Measurements from ENCODE around the gene ROBO3. TPM values are rescaled to one million over a fixed set of nuclear protein-coding genes. Genes with fewer than 3 reads are reported as not detected.

Gene ROBO3
- polyA plus RNA-seq, 3 donors, result 13.5 to 17.4 (median 16.1) TPM

DNA sequence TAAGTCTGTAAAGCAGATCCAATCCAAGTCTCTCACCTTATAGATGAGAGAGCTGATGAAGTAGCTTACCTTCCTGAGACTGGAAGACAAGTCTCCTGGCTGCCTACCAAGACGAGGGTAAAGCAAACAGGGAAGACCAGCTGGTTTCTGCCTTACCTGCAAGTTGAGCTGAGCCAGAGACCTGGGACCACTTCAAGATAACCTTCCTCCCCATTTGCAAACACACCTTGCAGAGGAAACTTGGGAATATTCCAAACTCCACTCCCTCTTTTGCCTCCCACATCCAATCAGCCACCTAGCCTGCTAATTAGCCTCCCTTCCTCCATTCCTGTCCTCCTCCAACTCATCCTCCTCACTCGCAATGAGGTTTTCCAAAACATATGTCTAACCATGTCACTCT lies 23.4 kb upstream of the ROBO3 start:
- DNase-seq (ENCODE audit: low read depth in 3 of 3, low spot score in 2 of 3), result no peak

DNA sequence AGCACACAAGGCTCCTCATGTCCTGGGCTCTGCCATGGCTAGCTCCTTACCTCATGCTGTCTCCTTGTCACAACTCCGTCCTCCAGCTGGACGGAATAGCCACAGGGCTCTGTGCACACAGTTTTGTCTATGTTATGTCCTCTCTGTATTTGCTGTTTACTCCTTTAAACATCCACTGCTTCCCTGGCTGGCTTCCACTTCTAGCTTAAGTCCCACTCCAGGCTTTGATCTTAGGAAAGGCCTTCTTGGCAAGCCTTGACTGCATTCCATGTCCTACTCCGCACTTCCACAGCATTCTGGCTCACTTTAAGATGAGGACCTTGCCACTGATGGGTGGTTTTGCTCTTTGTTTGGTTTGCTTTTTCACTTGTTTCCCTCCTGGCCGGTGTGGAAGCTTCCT lies 22.9 kb upstream of the ROBO3 start:
- DNase-seq (ENCODE audit: low read depth in 3 of 3, low spot score in 2 of 3), result no peak

DNA sequence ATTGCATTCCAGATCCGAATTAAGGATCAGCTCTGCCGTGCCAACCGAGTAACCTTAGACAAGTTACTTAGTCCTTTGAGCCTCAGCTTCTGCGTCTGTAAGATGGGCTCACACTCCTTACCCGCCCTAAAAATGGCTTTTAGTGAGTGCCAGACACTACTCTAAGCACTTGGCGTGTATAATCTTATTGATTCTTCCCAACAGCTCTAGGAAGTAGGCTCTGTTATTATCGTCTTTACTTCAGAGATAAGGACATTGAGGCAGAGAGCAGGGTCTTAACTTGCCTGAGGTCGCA lies 21.7 kb upstream of the ROBO3 start:
- DNase-seq (ENCODE audit: low read depth in 3 of 3, low spot score in 2 of 3), result no peak

DNA sequence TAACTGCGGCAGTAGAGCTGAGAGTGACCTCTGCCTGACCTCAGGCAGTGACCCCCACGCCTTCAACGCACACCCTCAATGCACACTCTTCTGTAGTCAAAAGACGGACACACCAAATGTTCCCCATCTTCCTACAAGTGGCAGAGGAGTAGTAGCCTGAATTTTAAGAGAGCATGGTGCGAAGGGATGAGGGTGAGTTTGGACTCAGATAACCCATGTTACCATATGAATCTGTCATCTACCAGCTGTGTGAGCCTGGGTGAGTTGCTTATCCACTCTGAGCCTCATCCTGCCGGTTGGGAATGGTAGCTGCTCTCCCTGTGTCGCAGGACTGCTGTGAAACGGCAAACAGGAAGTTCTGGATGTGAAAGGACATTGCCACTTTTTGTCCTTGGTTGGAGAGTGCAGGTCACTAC lies 20.6 kb upstream of the ROBO3 start:
- no peak for DNase-seq (ENCODE audit: low read depth in 3 of 3, low spot score in 2 of 3)

DNA sequence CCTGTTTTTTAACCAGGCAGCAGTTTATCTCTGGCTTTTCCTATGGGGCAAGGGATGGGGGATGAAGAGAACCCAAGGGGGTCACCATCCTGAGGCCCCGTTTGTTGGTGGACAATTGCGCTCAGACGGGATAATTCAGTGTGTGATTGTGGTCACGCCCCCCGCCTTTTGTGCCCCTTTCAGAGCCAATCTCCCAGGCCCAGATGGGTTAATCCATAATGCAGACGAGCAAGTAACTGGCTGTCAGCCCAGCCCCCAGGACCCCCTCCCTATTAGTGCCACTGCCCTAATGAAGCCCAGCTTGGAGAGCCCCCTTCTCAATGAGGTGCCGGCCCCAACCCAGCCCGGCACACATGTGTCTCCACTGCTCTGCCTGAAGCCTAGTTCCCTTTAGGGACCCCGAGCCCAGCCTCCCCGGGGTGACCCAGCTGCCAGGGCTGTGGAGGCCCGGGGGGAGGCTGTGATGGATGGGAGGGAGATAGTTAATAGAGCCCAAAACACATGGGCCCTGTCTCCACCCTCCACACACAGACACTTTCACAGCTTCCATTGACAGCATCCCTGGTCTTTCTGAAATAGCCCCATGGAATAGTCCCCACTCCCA lies 19.1 kb upstream of the ROBO3 start:
- no peak for DNase-seq (ENCODE audit: low read depth in 3 of 3, low spot score in 2 of 3)

DNA sequence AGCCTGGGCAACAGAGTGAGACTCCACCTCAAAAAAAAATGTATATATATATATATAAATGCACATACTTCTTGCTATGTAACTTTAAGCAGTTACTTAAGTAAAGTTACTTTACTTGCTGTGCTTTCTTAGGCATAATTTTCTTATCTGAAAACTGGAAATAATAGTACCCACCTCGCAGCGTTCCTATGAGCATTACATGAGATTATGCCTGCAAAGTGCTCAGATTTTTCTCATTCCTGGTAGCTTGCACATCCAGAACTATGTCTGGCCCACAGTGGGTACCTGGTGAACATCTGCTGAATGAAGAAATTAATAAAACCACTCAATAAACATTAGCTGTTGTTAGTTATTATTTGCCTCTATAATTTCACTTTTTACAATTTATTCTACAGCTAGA lies 6.1 kb upstream of the ROBO3 start:
- DNase-seq (ENCODE audit: low read depth in 3 of 3, low spot score in 2 of 3), result no peak

DNA sequence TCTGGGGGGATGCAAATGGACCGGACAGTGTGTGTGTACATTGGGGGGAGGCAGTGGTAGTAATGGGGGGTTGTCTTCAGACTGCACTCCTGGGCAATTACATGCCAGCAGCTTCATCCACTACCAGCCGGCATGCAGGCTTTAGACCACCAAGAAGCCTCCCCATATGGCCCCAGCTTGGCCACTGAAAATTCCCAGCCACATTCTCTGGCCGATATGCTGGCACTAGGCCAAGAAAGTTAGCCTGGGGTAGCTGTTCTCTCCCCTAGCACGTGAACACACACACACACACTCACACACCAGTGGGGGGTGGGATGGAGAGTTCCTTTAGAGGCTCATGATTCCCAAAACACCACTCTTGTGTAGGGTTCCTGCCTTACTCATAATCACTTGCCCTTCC lies 3.6 kb upstream of the ROBO3 start:
- DNase-seq (ENCODE audit: low read depth in 3 of 3, low spot score in 2 of 3), result no peak

DNA sequence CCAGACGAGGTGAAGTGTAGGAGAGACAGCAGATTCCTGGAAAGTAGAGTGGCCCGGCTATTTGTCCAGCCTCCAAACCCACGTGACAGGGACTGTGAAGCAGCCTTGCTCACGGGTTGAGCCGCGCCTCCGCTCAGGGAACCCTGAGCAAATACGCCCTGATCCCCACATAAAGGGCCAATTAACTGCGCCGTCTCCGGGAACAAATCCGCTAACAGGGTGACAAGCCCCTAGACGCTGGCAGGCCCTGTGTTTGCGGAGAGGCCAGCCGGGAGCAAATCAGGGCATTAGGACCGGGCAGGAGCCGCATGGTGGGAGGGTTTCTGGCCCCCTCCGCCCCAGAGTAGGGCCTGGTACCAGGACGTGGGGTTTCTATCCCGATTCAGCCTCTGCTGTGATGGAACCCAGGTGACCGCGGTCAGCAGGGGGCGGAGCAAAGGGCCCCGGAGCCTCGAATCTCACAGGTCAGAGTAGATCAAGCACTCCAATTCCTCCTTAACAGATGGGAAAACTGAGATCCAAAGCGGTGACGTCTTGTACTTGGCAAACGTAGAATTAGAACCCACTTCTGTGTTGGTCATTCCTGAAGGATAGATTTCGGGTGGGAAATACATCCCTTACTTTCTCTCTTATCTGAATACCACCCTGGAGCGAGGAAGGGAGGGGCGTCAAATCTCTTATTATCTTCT lies 2.0 kb upstream of the ROBO3 start:
- no peak for DNase-seq (ENCODE audit: low read depth in 3 of 3, low spot score in 2 of 3)

DNA sequence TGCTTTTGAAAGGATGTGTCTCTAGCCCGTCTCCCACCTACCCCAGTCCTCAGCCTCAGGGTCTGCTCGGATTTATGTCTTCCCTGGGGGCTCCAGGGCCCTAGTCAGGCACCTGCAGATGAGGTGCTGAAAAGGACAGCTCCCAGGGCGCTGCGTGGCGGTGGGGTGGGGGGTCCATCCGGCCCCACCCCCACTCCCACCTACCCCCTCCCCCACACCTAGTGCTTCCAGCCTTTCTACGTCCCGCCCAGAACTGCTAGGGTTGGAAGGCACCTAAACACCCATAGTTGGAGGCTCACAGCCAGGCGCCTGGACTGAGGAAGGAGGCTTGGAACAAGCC lies 1.4 kb upstream of the ROBO3 start:
- no peak for DNase-seq (ENCODE audit: low read depth in 3 of 3, low spot score in 2 of 3)

DNA sequence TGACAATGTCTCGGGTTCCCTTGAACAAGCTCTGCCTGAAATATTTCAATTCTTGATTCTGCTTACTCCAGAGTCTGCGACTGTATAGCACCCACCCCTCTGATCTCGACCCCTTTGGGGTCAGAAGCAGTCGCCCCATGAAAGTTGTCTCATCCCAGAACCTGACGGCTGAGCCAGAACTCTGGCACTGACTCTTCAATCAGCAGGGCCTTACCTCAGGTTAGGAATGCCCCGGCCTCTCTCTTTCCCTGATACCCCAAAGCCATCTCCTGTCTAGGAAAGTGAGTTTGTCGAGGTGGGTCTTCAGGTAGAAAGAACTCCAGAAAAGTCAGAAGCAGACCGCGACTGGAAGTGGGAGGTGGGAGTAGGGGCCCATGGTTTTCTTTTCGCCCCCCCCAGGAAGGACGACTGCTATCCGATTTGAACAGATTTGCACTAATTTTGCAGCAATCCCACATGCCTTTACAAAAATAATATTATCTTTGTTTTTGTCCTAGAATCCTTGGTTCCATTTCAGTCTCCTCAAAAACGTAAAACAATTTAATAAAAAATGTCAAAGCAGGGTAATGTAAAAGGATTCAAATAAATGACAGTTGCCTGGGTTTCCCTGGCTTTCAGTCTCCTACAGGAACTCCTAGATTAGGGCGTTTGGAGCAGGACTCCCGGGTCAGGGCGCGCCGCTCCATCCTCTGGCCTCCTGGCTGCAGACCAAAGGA lies 898 bp upstream of the ROBO3 start:
- DNase-seq (ENCODE audit: low read depth in 3 of 3, low spot score in 2 of 3), result no peak

DNA sequence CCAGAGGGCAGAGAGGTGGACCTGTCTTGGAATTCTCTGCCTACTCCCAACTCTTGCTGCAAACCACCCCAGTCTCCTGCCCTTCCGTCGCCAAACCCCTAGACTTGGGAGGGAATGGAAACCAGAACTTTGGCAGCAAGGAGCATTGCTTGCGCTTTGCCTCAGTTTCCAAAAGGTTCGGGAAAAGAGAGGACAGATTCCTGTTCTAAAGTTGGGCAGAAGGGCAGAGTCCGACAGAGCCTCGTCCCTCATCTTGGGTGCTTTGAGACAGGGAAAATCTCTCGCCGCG lies 396 bp upstream of the ROBO3 start:
- no peak for DNase-seq (ENCODE audit: low read depth in 3 of 3, low spot score in 2 of 3)

DNA sequence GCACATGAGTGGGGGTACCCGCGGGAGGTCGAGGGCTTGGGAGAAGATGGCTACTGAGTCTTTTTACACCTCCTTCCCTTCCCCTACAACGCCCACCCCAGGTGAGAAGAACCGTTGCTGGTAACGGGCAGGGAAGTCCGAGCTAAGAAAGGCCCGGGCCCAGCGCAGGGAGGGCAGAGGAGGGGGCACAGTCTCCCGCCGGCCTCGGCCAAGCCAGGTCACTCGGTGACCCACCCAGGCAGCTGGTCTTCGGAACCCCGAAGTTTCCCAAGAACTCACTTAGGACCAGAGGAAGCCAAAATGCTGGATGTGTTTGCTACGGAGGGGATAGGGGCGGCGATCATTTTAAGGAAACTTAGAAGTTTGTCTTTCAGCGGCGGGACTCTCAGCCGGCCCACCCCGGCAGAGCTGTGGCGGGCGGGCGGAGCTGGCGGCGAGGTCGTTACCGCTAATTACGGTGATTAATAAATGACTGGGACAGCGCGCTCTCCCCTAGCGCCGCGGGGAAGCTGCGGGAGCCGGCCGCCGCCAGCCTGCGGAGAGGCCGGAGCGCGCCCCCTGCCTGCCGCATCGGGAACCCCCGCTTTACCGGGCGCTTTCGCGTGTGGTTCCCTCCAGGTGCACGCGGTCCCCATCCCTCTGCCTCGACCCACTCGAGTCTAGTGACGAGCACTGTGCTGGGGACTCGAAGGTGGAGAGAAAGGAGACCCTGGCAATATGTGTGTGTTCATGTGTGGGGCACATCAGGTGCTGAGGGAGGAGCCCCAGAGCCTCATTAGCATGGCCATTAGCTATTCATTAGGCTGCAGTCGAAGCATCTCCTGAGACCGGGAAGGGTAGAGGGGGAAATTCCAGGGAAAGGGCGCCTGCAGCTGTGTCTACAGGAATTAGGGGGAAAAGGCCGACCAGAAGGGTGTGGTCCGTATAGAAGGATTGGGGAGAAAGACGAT lies 945 bp downstream of the ROBO3 start:
- no peak for DNase-seq (ENCODE audit: low read depth in 3 of 3, low spot score in 2 of 3)

DNA sequence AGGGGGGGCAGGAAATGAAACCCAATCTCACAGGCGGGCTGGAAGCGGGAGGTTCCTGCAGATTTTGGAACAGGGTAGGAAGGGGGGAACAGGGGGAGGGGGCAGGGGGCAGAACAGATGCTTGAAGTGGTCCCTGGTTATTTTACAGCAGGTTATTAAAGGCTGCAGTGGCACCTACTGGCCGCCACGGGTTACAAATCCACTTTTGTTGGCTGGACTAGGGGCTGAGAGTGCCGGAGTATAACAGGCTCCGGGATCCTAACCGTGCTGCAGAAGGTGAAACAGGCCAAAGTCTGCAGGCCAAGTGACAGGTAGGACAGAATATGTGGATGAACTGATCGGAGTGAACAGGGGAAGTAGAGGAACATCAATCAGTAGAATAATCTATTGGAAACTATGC lies 2.5 kb downstream of the ROBO3 start:
- DNase-seq (ENCODE audit: low read depth in 3 of 3, low spot score in 2 of 3), result no peak

DNA sequence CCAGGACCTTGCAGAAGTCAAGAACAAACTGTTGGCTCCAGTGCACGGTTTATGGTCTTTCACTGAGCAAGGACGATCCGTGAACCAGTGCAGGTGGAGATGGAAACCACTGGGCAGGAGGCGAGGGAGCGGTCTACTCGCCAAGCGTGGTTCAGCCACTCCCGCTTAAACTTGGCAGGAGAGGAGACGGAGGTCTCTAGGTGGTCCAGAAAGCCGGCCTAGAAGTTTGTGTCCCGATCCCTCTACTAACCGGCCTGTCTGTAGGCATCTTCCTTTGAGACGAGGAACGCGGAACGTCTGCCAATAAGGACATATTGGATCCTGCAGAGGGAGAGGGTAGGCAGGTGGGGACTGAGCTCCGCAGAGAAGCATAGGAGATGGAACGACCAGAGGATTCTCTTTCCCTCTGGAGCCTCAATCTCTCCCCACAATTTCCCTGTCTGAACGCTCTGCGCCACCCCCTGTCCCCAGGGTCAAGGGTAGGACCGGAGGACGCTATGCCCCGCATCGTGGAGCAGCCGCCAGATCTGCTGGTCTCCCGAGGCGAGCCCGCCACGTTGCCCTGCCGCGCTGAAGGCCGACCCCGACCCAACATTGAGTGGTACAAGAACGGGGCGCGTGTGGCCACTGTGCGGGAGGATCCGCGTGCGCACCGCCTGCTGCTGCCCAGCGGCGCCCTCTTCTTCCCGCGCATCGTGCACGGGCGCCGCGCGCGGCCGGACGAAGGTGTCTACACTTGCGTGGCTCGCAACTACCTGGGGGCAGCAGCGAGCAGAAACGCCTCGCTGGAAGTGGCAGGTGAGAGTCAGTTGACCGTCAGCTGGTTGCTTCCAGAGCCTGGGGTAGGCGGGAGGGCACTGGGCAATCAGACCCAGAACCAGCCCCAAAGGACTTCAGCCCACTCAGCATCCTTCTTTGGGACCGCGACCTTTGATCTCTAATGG lies 3.4 kb downstream of the ROBO3 start:
- DNase-seq (ENCODE audit: low read depth in 3 of 3, low spot score in 2 of 3), result no peak

DNA sequence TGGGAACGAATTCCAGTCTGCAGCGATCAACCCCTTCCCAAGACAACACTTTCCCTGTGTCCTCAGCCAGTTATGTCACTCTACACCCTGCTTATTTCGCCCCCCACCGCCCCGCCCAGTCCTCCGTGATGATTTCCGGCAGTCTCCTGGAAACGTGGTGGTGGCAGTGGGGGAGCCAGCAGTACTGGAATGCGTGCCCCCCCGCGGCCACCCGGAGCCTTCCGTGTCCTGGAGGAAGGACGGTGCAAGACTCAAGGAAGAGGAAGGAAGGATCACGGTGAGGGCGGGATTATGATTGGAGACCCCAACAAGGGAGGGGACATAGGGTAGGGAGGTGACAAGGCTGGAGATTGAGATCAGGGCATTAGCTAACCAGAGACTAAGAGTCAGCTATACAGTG lies 4.1 kb downstream of the ROBO3 start:
- DNase-seq (ENCODE audit: low read depth in 3 of 3, low spot score in 2 of 3), result no peak

DNA sequence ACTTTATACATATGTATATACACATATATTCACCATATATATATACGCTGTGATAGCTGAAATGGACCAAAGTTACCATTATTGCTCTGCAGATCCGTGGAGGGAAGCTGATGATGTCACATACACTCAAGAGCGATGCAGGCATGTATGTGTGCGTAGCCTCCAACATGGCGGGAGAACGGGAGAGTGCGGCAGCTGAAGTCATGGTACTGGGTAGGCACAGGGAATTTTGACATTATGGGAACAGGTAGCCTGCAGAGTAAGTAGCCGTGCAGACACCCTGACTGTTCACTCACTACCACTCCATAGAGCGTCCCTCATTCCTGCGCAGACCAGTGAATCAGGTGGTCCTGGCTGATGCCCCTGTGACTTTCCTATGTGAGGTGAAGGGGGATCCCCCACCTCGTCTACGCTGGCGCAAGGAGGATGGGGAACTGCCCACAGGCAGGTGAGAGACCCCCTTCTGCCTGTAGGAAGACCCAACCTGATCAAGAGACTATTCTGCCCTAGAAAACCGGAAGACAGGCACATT lies 4.7 kb downstream of the ROBO3 start:
- no peak for DNase-seq (ENCODE audit: low read depth in 3 of 3, low spot score in 2 of 3)

DNA sequence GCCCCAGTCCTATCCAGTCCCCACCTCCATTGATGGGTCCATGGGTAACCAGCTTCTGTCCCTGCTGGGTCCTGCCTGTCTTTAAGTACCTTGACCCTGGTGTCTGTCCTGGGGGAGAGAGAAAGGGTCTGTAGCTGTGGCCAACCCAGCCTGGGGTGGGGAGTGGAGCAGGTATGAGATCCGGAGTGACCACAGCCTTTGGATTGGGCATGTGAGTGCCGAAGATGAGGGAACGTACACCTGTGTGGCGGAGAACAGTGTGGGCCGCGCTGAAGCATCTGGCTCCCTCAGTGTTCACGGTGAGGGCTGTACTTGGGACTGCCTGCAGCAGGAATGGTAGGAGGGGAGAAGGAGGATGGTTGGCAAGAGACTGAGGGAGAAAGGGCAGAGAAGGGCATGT lies 5.2 kb downstream of the ROBO3 start:
- no peak for DNase-seq (ENCODE audit: low read depth in 3 of 3, low spot score in 2 of 3)

DNA sequence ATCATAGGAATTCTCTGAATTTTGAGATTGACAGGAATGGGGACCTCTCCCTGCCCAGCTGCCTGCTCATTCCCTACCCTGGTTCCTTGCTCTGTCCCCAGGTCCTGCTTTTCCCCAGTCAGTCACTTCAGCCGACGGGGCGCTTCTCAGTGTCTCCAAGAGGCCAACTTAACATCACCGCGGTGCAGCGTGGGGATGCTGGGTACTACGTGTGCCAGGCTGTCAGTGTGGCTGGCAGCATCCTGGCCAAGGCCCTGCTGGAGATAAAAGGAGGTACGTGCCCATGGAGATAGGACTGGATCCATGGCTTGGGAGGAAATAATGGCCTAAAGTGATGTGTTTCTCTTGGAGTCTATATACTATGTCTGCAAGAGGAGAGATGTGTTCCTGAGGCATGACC lies 7.0 kb downstream of the ROBO3 start:
- DNase-seq (ENCODE audit: low read depth in 3 of 3, low spot score in 2 of 3), result no peak

DNA sequence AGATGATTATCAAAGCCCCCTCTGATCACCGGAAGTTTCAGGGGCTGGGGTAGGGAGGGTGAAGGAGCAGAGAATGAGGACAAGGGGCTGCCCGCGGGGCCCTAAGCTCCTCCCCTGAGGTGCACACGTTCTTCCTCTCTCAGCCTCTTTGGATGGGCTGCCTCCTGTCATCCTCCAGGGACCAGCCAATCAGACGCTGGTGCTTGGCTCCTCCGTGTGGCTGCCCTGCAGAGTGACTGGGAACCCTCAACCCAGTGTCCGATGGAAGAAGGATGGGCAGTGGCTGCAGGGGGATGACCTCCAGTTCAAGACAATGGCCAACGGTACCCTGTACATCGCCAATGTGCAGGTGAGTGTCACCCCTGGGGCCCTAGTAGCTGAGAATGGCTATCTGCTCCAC lies 7.5 kb downstream of the ROBO3 start:
- no peak for DNase-seq (ENCODE audit: low read depth in 3 of 3, low spot score in 2 of 3)

DNA sequence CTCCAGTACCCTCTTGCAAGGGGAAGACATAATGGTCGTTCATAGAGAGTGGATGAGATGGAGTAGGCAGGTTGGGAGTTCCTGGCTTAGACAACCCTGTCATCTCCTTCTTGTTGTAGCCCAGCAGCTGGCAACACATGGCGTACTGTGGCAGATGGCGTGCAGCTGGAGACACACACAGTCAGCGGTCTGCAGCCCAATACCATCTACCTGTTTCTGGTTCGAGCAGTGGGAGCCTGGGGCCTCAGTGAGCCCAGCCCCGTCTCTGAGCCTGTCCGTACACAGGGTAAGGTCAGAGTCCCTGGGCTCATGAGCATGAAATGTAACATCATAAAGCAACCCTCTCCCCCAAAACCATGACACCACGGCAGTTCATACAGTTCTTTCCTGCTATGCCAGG lies 8.7 kb downstream of the ROBO3 start:
- DNase-seq (ENCODE audit: low read depth in 3 of 3, low spot score in 2 of 3), result no peak
